HS-27A (cell line): ENCODE data around the gene FAM193B.
"Not testable (repeated sequence)": the region's sequence is repeated elsewhere in the genome, so short reads cannot be mapped to it uniquely, and the experiment has no call there.

Experiments
- DNase-seq: peaks from one replicate; pipeline ENCODE4 v3.0.0-alpha.2; 2012; ENCODE audit warnings: low read depth, missing footprints

Gene FAM193B

DNA sequence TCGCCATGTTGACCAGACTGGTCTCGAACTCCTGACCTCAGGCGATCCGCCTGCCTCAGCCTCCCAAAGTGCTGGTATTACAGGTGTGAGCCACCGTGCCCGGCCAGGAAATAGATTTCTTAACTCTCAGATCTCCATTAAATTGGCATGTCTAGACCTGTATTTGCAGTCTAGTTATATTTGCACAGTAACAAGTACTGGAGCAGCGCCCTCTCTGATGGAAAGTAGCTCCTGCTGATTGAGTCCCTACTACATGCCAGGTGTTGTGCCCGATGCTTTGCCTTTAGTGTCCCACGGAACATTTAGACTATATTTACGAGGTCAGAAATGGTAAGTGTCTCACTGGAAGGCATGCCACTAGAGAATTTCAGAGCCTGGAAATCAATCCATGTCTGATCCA, 21.8 kb upstream of the FAM193B start:
- DNase-seq = no peak

DNA sequence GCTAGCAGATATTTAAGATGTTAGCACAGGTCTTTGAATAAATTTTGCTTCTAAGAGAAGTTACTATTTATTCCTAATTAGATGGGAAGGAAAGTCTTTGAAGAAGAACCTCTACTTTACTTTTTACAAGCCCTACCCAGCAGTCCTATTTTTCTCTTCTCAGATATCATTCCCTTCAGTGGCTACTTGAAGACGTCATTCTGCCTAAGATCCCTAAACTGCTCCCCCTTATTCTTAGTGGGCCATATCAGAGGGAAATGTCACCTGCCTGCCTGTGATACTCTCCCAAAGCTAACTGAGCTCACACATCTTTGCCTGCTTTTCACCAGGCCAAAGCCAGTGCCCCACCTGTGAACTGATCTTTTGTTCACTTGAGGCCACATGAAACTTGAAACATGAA, 21.1 kb upstream of the FAM193B start:
- no peak for DNase-seq

DNA sequence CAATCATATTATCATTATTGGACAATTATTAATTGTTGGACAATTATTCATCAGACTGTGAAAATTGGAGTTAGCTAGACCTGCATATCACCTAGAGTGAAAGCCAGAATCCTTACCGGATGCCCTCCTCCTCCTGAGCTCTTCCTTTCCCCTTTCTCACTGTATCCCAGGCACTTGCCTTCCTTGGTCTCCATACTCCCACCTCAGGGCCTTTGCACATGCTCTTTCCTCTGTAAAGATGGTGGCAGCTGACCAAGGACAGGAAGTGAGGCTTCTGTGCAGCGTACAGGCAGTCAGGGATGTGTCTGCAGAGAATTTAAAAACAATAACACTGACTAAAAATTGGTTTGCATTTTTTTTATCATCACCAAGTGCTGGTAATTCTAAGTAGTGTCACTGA, 15.5 kb upstream of the FAM193B start:
- no peak for DNase-seq

DNA sequence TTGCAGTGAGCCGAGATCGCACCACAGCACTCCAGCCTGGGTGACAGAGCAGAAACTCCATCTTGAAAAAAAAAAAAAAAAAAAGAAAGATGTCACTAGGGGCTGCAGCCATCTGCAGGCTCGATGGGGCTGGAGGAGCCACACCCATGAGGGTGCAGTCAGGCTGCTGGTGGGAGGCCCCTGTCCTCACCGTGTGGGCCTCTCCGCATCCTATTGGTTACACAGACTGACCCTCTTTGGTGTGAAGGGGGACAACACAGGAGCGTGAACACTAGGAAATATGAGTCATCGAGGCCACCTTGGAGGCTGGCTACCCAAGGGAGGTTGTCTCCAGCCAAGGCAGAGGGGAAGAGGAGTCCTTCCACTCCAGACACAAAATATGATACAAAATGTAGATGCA, 14.0 kb upstream of the FAM193B start:
- no peak for DNase-seq

DNA sequence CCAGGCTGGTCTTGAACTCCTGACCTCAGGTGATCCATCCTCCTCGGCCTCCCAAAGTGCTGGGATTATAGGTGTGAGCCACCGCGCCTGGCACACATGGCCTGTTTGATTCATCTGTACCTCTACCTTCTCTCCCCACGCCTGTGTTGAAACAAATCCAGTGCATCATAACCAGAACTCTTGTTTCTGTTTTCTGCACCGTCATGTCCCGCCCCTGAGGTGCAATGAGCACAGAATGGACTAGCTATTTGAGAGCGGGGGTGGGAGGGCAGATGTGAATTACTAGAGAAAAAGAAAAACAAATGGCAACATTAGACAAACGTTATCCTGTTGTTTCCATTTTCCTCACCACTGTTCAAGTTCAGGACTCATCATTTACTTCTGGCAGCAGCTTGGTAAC, 10.7 kb upstream of the FAM193B start:
- no peak for DNase-seq

DNA sequence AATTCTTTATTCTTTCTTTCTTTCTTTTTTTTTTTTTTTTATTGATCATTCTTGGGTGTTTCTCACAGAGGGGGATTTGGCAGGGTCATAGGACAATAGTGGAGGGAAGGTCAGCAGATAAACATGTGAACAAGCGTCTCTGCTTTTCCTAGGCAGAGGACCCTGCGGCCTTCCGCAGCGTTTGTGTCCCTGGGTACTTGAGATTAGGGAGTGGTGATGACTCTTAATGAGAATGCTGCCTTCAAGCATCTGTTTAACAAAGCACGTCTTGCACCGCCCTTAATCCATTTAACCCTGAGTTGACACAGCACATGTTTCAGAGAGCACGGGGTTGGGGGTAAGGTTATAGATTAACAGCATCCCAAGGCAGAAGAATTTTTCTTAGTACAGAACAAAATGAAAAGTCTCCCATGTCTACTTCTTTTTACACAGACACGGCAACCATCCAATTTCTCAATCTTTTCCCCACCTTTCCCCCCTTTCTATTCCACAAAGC, 5.1 kb upstream of the FAM193B start:
- DNase-seq = not testable (repeated sequence)

DNA sequence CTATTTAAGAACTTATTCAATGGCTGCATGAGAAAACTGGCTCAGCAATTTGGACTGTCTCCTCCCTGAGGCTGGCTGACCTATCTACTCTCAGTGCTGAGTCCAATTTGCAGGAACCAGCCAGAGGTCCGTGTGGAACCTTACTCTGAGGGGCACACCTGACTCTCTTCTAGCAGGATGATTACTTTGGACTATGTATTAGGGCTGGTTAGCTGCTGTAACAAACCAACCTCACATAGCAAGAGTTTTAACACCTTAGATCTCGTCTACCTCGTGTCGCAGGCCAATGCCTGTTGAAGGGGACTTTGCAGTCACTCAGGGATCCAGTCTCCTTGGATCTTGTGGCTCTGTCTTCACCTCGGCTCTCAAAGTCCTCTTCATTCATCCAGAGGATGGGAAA, 3.4 kb upstream of the FAM193B start:
- DNase-seq = no peak

DNA sequence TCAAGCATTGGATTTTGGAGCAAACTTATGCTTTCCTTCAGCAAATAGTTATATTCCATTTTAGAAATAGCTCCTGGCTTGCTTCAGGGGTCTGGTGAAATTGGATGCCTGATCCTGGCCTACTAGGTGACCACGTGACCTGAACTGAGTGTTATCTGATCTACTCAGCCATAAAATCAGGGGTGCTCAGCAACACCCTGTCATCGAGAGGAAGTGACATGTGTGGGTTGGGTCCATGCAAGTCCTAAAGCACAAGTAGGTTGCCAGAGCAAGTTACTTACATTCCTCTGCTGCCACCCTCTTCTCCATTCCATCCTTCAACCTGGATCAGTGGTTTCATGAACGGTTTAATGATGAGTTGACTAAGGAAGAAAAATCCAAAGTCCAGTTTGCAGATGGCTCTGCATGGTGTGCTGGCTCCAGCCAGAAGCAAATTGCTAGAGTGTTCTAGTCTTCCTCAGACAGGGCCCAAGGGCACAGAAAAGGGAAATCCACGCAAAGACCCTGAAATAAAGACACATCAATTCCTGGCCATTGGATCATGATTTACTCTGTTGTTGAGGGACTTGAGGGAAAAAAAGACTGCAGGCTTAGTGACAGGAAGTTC, 2.8 kb upstream of the FAM193B start:
- DNase-seq = no peak

DNA sequence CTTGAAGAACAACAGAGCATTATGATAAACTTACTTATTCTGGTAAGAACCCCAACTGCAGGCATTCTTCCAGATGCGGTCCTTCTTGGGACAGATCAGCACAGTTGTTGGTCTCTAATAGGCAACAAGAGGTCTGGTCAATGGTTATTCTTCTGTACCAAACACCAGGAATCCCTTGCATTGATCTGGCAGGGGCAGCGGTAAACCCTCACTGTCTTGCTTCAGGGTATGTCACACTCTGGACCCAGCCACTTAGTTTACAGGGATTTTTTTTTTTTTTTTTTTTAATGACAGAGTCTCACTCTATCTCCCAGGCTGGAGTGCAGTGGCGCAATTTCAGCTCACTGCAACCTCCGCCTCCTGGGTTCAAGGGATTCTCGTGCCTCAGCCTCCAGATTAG, 1.3 kb upstream of the FAM193B start:
- DNase-seq = no peak

DNA sequence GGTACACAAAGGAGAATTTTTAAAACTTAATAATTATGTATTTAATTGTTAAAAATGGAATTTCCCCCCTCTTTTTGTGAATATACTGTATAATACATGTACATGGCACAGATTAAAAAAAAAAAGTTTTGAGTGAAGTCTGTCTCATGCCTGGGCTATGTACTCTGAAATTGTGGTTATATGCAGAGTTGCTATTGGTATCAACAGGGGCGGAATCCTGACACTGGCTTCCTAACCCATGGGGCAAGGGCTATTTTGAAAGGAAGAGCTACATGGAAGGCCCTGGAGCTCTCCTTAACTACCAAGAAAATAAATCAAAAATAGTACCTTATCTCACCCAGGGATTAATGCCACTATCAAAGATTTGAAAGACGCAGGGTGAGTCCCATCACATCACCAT, 865 bp upstream of the FAM193B start:
- DNase-seq = no peak

DNA sequence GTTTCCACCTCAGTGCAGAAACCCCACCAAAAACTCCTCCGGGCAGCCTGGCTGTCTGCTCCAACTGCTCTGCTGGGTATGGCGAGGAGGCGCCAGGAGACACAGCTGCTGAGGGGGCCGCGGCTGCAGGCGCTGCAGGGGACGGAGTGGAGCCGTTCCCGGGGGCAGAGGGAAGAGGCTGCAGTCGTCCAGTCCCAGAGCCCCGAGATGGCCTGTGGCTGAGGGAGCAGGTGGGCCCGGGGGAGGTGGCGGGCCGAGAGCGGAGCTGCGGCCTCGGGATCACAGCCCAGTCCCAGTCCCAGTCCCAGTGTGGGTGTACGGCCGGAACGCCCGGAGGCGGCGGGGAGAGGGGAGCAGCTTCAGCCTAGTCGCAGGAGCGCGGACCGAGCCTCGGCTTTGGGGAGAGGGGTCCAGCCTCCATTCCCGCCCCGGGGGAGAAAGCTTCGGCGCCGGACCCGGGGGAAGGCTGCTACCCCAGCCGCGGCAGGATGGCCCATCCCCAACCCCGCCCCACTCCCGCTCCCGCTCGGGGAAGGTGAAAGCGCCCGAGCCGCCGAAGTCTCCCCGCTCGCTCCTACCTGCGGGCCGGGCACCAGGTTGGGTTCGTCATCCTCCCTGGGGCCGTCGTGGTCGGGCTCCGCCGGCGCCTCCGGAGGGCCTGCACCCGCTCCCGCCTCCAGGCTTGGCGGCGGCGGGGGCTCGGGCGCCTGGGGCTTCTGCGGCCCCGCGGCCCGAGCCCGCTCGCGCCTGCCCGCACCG, 513 bp downstream of the FAM193B start:
- no peak for DNase-seq

DNA sequence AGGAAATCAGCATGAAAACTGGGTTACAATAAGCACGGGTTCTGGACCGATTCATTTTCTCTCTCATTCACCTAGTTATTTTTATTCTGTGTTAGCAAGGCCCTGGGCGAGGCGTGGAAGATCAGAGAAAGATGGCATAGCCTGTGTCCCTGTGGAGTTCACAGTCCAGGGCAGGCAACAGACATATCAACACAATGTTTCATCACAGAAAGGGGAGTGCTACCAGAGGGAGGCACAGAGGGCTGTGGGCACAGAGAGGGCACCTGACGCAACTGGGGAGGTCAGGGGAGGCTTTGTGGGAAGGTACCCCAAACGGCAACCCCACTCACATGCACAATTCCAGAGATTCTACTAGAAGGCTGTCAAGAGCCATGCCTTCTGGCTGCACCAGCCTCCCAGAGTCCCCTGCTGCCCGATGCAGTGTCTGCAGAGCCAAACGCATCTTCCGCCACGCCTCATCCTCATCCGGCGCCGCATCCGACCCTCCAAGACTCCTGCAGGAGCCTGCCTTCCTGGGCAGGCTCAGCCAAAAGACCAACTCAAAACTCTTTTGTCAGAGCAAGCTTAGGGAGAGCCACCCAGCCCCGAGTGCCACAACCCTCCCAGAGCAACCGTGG, 1.4 kb downstream of the FAM193B start:
- no peak for DNase-seq

DNA sequence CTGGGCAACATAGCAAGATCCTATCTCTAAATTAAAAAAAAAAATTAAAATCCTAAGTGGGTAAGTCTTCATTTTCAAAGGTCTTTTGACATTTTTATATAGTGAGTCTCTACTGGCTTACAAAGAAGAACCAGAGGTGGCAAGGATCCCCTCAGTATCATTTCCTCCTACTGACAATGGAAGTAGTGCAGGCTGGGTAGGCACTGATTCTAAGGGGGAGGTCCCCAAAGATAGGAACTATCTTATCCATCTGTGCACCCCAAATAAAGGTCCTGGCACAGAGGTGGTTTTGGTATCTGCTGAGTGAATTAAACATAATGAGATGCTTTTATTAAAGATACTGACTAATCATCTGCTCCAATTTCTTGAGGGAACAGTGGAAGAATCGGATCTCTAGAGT, 4.2 kb downstream of the FAM193B start:
- no peak for DNase-seq

DNA sequence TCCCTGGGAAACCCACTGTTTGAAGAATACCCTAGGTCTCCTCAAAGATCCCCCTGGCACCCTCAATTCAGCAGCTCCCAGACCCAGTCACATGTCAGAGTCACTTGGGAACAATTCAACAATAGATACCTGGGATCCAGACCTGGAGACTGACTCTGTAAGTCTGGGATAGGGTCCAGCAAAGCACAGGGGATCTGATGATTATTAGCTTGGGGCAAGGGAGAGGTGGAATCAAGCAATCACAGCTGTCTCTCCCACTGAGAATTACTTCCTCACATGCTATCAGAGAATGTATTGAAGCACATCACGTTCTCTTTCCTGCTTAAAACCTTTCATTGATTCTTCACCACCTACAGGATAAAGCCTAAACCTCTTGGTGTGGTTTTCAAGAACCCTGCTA, 5.9 kb downstream of the FAM193B start:
- DNase-seq = no peak

DNA sequence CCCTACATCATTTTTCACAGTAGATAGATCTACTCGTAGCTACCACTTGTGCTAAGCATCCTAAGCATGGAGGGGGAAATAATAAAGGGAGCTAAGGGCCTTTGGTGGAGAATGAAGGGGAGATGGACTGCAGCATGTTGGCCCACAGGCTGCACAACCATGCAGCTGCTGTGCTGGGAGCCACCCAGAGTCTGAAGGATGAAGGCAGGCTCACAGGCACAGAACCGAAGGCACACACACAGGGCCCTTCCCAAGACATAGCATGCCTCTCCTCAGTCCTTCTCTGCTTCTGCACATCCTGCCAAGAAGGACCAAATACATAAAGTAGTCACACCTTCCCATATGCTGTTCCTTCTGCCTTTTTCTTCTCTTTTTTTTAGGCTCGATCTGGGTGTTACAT, 6.6 kb downstream of the FAM193B start:
- DNase-seq = no peak

DNA sequence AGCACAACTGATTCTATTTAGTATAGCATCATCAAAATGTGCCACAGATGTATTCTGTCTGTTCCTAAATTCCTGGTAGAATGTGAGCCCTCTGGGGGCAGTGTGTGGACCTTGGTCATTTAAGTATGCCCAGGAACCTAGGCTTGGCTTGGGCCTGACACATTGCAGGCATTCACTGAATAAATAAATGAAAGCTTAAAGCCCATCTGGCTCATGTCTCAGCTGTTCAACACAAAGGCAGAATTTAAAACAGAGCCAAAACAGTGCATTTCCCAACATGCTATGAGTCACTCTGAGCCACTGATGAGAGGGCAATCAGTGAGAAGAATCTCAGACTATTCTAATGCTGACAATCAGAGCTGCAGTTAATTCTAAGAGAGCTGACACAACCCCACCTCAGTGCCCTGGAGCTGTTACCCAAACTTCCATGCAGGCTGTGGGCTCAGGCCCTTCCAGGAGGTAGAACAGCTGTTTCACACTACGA, 8.1 kb downstream of the FAM193B start:
- DNase-seq = peak; percentile 64

DNA sequence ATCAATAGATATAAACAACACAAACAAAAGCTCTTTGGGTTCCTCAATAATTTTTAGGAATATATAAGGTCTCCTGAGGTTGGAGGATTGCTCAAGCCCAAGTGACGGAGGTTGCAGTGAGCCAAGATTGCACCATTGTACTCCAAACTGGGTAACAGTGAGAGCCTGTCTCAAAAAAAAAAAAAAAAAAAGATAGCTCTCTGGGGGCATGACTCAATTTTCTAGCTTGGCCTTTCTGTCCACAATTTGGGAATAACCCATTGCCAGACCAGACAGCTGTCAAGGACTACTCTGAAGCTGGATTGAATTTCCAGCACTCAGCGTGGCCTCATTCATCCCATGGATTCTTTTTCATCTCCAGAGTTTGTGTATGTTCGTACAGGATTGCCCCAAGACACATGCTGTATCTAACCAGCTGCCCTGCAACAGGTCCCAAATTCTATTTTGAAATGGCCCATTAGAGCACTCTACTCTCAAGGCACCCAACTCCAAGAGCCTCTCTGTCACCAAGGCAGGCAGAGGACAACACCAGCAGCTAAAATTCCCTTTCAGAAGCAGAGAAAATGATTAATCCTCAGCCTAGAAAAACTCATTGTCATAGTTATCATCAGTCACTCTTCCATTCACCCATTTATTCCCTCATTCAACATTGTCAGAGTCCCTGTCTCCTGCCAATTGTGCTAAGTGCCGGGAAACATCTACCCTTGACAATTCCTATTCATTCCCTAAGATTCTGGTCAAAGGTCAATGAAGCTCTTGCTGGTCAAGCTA, 8.7 kb downstream of the FAM193B start:
- DNase-seq = no peak

DNA sequence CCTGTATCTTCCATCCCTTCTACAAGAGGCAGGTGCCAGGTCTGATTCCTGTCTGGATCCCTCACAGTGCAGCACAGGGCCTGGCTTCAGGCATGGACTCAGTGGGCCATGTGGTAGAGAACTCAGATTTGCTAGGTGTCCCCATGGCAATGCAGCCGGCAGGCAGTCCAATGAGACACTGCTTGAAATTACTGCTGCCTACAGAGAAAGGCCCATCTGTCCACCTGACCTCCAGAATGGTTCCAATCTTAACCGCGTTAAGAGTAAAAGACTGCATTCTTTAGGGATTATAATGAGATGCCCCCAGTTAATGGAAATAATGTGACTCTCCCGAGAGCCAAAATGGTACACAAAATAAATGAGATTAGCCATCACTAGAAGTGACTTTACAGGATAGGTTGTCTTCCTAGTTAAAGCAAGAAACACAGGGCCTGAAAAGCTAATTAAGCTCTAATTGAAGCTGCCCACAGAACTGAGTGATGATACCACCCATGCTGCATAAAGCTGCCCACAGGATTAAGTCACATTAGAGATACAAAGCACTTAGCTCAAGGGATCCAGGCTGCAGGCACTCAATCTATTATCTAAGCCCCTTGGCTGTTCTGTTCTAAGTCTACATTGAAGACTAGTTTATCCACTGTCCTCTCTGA, 11.4 kb downstream of the FAM193B start:
- DNase-seq = no peak

DNA sequence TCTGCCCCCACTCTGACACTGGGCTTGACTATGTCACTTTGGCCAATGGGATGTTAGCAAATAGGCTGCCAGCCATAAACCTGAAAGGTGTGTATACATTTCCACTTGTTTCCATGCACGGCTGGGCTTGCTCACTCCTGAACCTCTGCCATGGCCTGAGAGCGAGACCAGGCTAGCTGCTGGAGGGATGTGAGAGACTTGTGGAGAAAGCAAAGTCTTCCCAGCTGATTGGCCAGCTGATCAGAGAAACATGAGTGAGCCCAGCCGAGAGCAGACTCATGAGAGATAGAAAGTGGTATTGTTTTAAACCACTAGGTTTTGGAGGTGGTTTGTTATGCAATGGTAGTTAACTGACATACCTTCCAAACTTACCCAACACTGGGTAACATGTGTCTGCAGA, 13.9 kb downstream of the FAM193B start:
- no peak for DNase-seq

DNA sequence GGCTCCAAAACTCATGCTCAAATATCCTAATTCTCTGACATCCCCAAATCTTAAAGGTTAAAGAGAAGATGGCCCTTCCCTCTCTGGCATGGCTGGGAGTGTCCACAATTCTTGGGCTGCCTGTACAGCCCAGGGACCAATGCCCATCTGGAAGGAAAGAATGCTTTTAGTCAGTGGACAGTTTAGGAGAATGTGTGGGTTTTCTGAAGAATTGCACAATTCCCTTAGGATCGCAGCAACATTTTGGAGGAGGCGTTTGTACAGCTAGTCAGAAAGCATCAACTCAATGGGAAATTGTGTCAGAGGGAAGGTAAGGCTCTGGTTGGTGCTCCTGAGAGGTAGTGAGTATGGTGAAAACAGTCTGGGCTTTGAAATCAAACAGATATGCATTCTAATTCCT, 15.0 kb downstream of the FAM193B start:
- no peak for DNase-seq

DNA sequence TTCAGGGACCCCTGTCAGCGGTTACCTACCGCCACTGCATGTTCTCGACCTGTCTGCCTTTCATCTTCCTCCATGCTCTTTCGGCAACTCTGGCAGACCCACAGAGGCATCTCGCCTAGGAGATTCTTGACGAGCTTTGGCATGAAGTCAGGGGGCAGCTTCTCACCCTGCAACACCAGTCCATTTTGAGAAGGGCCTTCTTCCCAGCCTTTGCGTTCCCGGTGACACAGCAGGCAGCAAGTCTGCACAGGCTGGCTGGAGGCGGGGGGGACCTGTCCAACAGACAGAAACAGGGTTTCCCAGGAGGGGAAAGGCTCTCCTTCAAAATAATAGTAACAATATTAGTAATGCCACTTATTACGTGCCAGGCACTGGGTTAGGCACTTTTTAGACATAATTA, 15.5 kb downstream of the FAM193B start:
- no peak for DNase-seq
